Endothelial cell (in vitro differentiated cells): ENCODE results near the gene IPO7. TPM values are rescaled to one million over a fixed set of nuclear protein-coding genes. Genes with fewer than 3 reads are reported as not detected.

ENCODE experiments used
- DNase-seq: peaks from one replicate; pipeline ENCODE4 v3.0.0; 2021; ENCODE audit warnings: low spot score
- H3K27ac Mint-ChIP-seq: one replicate; pipeline ENCODE4 v1.8.0; 2021; ENCODE audit warnings: mixed read lengths, inconsistent platforms; ENCODE audit not compliant: unreplicated experiment
- H3K27me3 Mint-ChIP-seq: one replicate; pipeline ENCODE4 v1.8.0; 2021; ENCODE audit warnings: mild to moderate bottlenecking, moderate library complexity, mixed read lengths, inconsistent platforms; ENCODE audit not compliant: unreplicated experiment
- H3K36me3 Mint-ChIP-seq: one replicate; pipeline ENCODE4 v1.8.0; 2021; ENCODE audit warnings: mild to moderate bottlenecking, low read depth, mixed read lengths, inconsistent platforms; ENCODE audit not compliant: unreplicated experiment
- H3K4me1 Mint-ChIP-seq: one replicate; pipeline ENCODE4 v1.8.0; 2021; ENCODE audit warnings: mild to moderate bottlenecking, mixed read lengths, inconsistent platforms; ENCODE audit not compliant: unreplicated experiment
- H3K4me3 Mint-ChIP-seq: one replicate; pipeline ENCODE4 v1.8.0; 2021; ENCODE audit warnings: mild to moderate bottlenecking, mixed read lengths, inconsistent platforms; ENCODE audit not compliant: unreplicated experiment
- H3K9me3 Mint-ChIP-seq: one replicate; pipeline ENCODE4 v1.8.0; 2021; ENCODE audit warnings: mixed read lengths, inconsistent platforms; ENCODE audit not compliant: unreplicated experiment
- CTCF ChIP-seq: fragments of 200-600 bp; sonication (generic); IDR thresholded peaks from one replicate; pipeline ENCODE4 v1.5.0; 2021; ENCODE audit warnings: antibody characterized with exemption; ENCODE audit not compliant: unreplicated experiment
- total RNA-seq: library from RNA; stranded (reverse); fragmentation: NEBNext Ultra II Directional; extraction: Animal tissue kit (Norgen Biotek cat#: 25700); gene quantifications from one replicate; pipeline ENCODE4 v1.2.1, GENCODE V29; 2021; ENCODE audit not compliant: unreplicated experiment

The IPO7 gene
- total RNA-seq, 1 donor from 2014 or later, result 106 TPM

DNA sequence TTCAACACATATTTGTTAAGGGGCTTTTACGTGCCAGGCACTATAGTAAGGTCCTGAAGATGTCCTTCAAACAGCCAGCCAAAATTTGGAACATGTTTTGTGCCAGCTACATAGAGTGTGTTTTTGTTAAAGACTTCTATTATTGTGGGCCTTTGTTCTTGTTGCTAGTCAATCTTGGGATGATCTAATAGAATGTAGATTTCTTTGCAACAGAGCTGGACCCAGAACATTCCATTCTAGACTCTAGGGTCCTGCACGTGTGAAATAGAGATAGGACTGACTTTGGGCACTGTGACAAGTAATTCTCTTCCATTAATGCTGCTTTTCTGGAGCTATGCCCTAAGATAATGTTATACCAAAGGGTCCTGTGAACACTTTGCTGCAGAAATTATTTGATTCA lies 16.9 kb upstream of the IPO7 start:
- Mint-ChIP-seq H3K9me3 (no peaks in the 10 kb centered on the region), H3K36me3 (no peaks in the 10 kb centered on the region), H3K4me3 (no peak overlapping the region), H3K4me1 (peaks cover 9% of the 10 kb centered on the region), H3K27me3 (peaks cover 3% of the 10 kb centered on the region), H3K27ac (no peak overlapping the region)
- no peak for DNase-seq
- no peak for TF ChIP-seq CTCF

DNA sequence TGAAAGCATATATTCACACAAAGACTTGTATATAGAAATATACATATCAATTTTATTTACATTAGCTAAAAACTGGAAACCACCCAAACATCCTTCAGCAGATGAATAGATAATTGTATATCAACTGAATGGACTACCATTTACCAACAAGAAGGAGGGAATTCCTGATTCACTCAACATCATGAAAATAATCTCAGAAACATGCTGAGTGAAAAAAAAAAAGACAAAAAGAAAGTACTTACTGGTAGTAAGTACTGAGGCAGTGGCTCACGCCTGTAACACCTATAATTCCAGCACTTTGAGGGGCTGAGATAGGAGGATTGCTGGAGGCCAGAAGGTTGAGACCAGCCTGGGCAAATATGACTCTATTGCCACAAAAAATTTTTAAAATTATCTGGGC lies 7.4 kb upstream of the IPO7 start:
- no peaks in the 10 kb centered on the region for H3K9me3 Mint-ChIP-seq
- H3K4me3 Mint-ChIP-seq, result no peak overlapping the region
- TF ChIP-seq CTCF, result no peak
- no peaks in the 10 kb centered on the region for H3K4me1 Mint-ChIP-seq
- no peak for DNase-seq
- H3K27ac Mint-ChIP-seq, result no peak overlapping the region
- H3K27me3 Mint-ChIP-seq, result peaks cover 1% of the 10 kb centered on the region
- H3K36me3 Mint-ChIP-seq, result no peaks in the 10 kb centered on the region

DNA sequence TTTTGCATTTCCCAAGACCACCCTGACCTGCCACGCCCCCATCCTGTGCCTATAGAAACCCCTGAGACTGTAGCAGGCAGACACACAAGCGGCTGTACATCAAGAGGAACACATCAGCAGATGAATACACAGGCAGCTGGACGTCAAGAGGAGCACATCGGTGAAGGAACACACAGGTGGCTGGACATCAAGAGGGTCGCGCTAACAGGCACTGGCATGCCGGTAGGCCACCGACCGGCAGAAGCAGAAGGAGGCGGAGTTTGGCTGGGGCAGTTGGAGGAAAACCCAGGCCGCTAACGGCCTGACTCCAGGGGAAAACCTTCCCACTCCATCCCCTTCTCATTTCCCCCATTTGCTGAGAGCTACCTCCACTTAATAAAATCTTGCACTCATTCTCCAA lies 5.4 kb upstream of the IPO7 start:
- Mint-ChIP-seq H3K27ac (no peak overlapping the region), H3K27me3 (peaks cover 1% of the 10 kb centered on the region), H3K36me3 (no peaks in the 10 kb centered on the region)

DNA sequence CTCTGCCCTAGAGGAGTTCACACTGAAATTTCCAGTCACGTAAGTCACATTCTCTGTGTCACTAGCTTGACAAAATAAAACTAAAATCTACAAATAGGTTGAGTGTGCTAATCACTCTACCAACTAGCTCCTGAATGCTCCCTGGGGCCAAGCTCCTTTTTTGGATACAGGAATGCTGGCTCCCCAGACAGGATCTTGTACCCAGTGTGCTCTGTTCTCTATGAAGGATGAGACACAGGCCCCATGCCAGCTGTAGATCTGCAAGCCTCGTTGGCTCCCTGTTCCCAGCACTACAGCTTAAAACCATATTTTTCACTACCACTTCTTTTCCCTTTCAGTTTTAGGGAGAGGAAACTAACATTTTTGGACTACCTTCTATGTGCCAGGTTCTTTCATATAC lies 3.7 kb upstream of the IPO7 start:
- no peaks in the 10 kb centered on the region for H3K9me3 Mint-ChIP-seq
- H3K27ac Mint-ChIP-seq, result no peak overlapping the region
- no peak for DNase-seq
- H3K4me3 Mint-ChIP-seq, result no peak overlapping the region
- TF ChIP-seq CTCF, result no peak
- no peaks in the 10 kb centered on the region for H3K36me3 Mint-ChIP-seq
- H3K27me3 Mint-ChIP-seq, result peaks cover 1% of the 10 kb centered on the region
- H3K4me1 Mint-ChIP-seq, result peaks cover 6% of the 10 kb centered on the region

More for the DNA sequence above, 5.4 kb upstream of the IPO7 start:
- no peaks in the 10 kb centered on the region for H3K9me3 Mint-ChIP-seq
- H3K4me1 Mint-ChIP-seq, result no peaks in the 10 kb centered on the region
- no peak for TF ChIP-seq CTCF
- H3K4me3 Mint-ChIP-seq, result no peak overlapping the region
- no peak for DNase-seq

- Mint-ChIP-seq H3K4me3 (peak overlapping the region; percentile 96), H3K27me3 (no peaks in the 10 kb centered on the region), H3K9me3 (no peaks in the 10 kb centered on the region), H3K36me3 (no peaks in the 10 kb centered on the region), H3K27ac (peak overlapping the region; percentile 84), H3K4me1 (peaks cover 17% of the 10 kb centered on the region)
- no peak for TF ChIP-seq CTCF
- DNase-seq, result no peak
Measured at GRCh38 chr11:9385327-9385899, 961 bp downstream of the IPO7 start.
